ENCODE results near the gene ID4. TPM values are rescaled to one million over a fixed set of nuclear protein-coding genes. Genes with fewer than 3 reads are reported as not detected.

ID4 gene
- total and polyA plus RNA-seq, 2 of the 4 experiments (the other 2 are of a cell fraction): 3.0 to 3.6 TPM

GRCh38 chr6:19837511-19838441 lies 606 bp downstream of the ID4 start:
- Histone ChIP-seq H2AFZ (replicated peaks; ENCODE audit: low read length, poor library complexity) (peak overlapping the region; percentile 92), H3K4me1 (ENCODE audit: control insufficient read depth, insufficient read depth, low read length) (no peaks in the 10 kb centered on the region), H4K91ac (ENCODE audit: insufficient read depth, low read depth, low read length) (no peak overlapping the region; the same call in 1 of the 2 replicates), H3K9ac (ENCODE audit: low read depth, low read length) (peak overlapping the region; percentile 65), H3K79me1 (ENCODE audit: low read depth in 1 of 2, low read length in 2 of 2) (peaks cover 0 to 9% of the 10 kb centered on the region in 2 experiments; a peak in 3 of 4 replicates), H3K27me3 (ENCODE audit: control insufficient read depth, insufficient read depth, low read length) (no peaks in the 10 kb centered on the region), H2BK5ac (ENCODE audit: low read depth, low read length, poor library complexity, severe bottlenecking) (peak overlapping the region; percentile 5), H3K14ac (replicated peaks; ENCODE audit: low read depth, low read length) (no peak overlapping the region), H2BK20ac (ENCODE audit: low read depth, low read length) (no peak overlapping the region), H3K9me3 (ENCODE audit: control insufficient read depth, insufficient read depth, low read length) (no peaks in the 10 kb centered on the region), H4K8ac (ENCODE audit: low read depth in 2 of 2, low read length in 2 of 2) (no peak overlapping the region), H3K56ac (ENCODE audit: extremely low read depth, insufficient read depth, low read length) (peak overlapping the region; percentile 38), H2AK5ac (ENCODE audit: low read depth, low read length) (no peak overlapping the region), H3K18ac (ENCODE audit: low read depth, low read length) (no peak overlapping the region), H3K4me2 (ENCODE audit: low read depth, low read length) (peak overlapping the region; percentile 91), H4K20me1 (ENCODE audit: insufficient read depth, low read length) (peaks cover 10% of the 10 kb centered on the region; the same call in 1 of the 2 replicates), H2BK15ac (ENCODE audit: low read depth, low read length) (no peak overlapping the region), H3K4ac (ENCODE audit: low read depth, low read length) (no peak overlapping the region; the same call in 1 of the 2 replicates), H4K5ac (ENCODE audit: low read depth, low read length) (no peak overlapping the region), H3K9me1 (ENCODE audit: insufficient read depth, low read length) (no peaks in the 10 kb centered on the region), H3K27ac (ENCODE audit: insufficient read depth, low read length) (peak overlapping the region; percentile 26), H3K4me3 (ENCODE audit: insufficient read depth, low read depth, low read length) (peak overlapping the region; percentile 78), H3K36me3 (ENCODE audit: control insufficient read depth, insufficient read depth, low read length) (no peaks in the 10 kb centered on the region), H2AK9ac (replicated peaks; ENCODE audit: low read depth, low read length, poor library complexity) (peak overlapping the region; percentile 43), H2BK120ac (ENCODE audit: low read depth, low read length) (no peak overlapping the region), H3K23ac (ENCODE audit: low read depth, low read length) (0 out of 2 replicates have a peak overlapping the region, but pooled peaks have one; percentile 47)
- POLR2A ChIA-PET (ENCODE audit: unreplicated experiment): no interaction called here
- dilution Hi-C loops (cut with HindIII; ENCODE audit: low sequenced_read_pairs, unreplicated experiment): no loop called here
- WGBS, 2 experiments (ENCODE audit: extremely low coverage in 2 of 2, insufficient read length in 1 of 2): 1% methylated on average over 65 of the region's 122 CpGs; no CpG with 5 or more reads in 1 of the 2 experiments
- in situ Hi-C loops (cut with MboI; ENCODE audit: low sequenced_read_pairs): no loop called here
- TF ChIP-seq RAD21 (IDR thresholded peaks at IDR 0.05; ENCODE audit: low read length): no peak
- 0 out of 2 replicates have a peak, but pooled peaks have one; percentile 2 for TF ChIP-seq MXI1 (IDR thresholded peaks at IDR 0.05; ENCODE audit: borderline replicate concordance, low read depth, low read length)
- no peak for TF ChIP-seq SMC3 (IDR thresholded peaks at IDR 0.05; ENCODE audit: low read depth, low read length)
- no peak for TF ChIP-seq RFX5 (IDR thresholded peaks at IDR 0.05; ENCODE audit: low read depth, low read length)
- no peak for TF ChIP-seq CTCF (conservative IDR thresholded peaks at IDR 0.05; ENCODE audit: low read depth, low read length)
- TF ChIP-seq POLR2A (IDR thresholded peaks at IDR 0.05; ENCODE audit: low read depth, low read length): no peak
- TF ChIP-seq MAZ (IDR thresholded peaks at IDR 0.05; ENCODE audit: borderline replicate concordance, low read depth, low read length): no peak
- TF ChIP-seq CHD1 (IDR thresholded peaks at IDR 0.05; ENCODE audit: low read depth, low read length): 0 out of 2 replicates have a peak, but pooled peaks have one; percentile 94
- TF ChIP-seq CEBPB (IDR thresholded peaks at IDR 0.05; ENCODE audit: low read depth, low read length): no peak
- TF ChIP-seq FOS (IDR thresholded peaks at IDR 0.05; ENCODE audit: low read depth, low read length): no peak
- TF ChIP-seq NFE2L2 (IDR thresholded peaks at IDR 0.05; ENCODE audit: low read depth, low read length): no peak
- no peak for TF ChIP-seq RCOR1 (IDR thresholded peaks at IDR 0.05; ENCODE audit: insufficient replicate concordance, low read length)
- no peak for TF ChIP-seq USF2 (IDR thresholded peaks at IDR 0.05; ENCODE audit: low read depth, low read length)
- peak; percentile 30 for ATAC-seq (ENCODE audit: low read depth)
- BruUV-seq (replicated peaks): no TSS peak
- DNase-seq: peak; percentile 38
- CTCF ChIA-PET: interaction anchor here (0.7 to 0.8 kb wide), 2 partner anchors 210 to 1286 kb away, joined by 3 to 5 read pairs; no protein-coding TSS in a partner anchor
- intact Hi-C loops (cut with micrococcal nuclease): loop anchor here (1.0 to 5.0 kb wide), 2 partner anchors 33 to 120 kb away; no protein-coding TSS in a partner anchor
